Stimulated activated CD8-positive, alpha-beta memory T cell treated with anti-CD3 and anti-CD28 coated beads, Interleukin-15, amount 100 ng/mL, for 4 hours (primary cell): Measurements from ENCODE around the gene HOXA4.

Experiments used
- DNase-seq, 2 donors: peaks; one replicate each; pipeline ENCODE4 v3.0.0-alpha.2; 2020; ENCODE audit warnings: low read depth in 2 of 2

Gene HOXA4

GRCh38 chr7:27169658-27170425 lies 39.3 kb upstream of the HOXA4 start:
- no peak for DNase-seq

DNA sequence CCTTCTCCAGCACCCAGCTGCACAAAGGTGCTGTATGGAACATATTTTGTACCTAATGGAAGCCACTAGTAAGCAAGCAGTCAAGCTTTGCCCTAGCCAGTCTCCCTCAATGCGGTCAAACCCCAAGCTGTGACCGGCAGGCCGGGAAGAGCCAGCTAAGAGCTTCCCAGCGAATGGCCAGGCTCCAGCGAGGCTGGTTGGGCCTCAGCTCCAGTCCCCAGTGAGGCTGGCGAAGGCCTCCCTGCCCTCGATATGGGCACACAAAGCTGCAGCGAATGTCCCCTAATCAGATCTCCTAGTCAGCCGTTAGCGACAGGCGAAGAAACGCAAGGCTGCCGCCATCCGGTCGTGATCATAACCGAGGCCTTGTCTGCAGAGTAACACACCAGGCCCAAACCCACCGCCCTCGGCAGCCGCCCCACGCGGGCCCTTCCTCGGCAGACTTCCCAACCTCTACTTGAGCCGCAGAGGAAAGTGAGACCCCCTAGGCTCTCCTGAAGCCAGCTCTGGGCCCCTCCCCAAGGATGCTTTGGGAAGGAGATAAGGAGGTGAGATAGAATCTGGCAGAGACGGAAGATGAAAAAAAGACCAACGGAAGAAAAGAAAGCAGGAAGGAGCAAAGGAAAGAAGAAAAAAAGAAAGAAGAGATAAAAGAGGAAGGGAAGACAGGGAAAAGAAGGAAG lies 37.8 kb upstream of the HOXA4 start:
- DNase-seq: no peak

GRCh38 chr7:27167916-27168264 lies 37.3 kb upstream of the HOXA4 start:
- DNase-seq: no peak

GRCh38 chr7:27166531-27167505 lies 36.3 kb upstream of the HOXA4 start:
- no peak for DNase-seq

DNA sequence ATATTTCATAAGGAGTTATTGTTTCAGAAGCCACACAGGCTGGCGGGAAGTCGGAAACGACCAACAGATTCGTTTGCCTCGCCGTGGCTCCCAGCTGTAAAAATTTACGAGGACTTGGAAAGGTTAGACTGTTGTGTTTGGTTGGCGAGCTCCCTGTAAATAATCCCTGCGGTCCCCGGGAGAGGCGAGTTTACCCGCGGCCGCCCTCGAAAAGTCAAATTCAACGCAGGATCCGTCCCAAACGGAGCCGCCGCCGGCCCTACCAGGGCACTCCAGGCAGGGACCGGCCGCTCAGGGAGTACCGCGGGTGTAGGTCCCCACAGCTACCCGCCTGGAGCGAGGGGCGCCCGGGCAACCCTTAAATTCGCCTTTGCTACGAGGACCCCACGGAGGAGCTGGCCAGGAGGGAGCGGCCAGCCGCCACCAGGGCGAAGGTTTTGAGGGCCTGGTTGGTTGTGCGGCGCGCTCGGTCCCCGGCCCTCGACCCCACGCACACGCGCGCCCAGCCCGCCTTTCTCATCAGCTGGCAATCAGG lies 35.5 kb upstream of the HOXA4 start:
- no peak for DNase-seq

DNA sequence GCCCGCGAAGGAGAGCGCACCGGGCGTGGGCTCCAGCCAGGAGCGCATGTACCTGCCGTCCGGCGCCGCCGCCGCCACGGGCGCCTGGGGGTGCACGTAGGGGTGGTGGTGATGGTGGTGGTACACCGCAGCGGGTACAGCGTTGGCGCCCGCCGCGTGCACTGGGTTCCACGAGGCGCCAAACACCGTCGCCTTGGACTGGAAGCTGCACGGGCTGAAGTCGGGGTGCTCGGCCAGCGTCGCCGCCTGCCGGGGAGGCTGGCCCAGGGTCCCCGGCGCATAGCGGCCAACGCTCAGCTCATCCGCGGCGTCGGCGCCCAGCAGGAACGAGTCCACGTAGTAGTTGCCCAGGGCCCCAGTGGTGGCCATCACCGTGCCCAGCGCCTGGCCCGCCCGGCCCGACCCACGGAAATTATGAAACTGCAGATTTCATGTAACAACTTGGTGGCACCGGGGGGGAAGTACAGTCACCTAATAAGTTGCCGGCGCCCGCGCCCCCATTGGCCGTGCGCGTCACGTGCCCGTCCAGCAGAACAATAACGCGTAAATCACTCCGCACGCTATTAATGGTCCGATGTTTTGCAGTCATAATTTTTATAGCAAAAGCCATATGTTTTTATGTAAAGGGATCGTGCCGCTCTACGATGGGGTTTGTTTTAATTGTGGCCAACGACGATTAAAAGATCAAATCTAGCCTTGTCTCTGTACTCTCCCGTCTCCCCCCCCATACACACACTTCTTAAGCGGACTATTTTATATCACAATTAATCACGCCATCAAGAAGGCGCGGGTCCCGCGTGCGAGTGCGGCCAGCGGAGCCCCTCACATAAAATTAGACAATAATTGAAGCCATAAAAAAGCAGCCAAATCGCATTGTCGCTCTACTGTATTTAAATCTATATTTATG lies 34.8 kb upstream of the HOXA4 start, which contains the start of gene HOXA9:
Gene HOXA9, minus strand, starts transcription at position 449 of the 907 bp plus-strand sequence. Its CDS starts 80 bp downstream, at position 369.
- DNase-seq: no peak

GRCh38 chr7:27164367-27165088 lies 34.0 kb upstream of the HOXA4 start:
- DNase-seq: no peak

- DNase-seq: no peak
Observed at GRCh38 chr7:27164045-27164366, 33.4 kb upstream of the HOXA4 start.

DNA sequence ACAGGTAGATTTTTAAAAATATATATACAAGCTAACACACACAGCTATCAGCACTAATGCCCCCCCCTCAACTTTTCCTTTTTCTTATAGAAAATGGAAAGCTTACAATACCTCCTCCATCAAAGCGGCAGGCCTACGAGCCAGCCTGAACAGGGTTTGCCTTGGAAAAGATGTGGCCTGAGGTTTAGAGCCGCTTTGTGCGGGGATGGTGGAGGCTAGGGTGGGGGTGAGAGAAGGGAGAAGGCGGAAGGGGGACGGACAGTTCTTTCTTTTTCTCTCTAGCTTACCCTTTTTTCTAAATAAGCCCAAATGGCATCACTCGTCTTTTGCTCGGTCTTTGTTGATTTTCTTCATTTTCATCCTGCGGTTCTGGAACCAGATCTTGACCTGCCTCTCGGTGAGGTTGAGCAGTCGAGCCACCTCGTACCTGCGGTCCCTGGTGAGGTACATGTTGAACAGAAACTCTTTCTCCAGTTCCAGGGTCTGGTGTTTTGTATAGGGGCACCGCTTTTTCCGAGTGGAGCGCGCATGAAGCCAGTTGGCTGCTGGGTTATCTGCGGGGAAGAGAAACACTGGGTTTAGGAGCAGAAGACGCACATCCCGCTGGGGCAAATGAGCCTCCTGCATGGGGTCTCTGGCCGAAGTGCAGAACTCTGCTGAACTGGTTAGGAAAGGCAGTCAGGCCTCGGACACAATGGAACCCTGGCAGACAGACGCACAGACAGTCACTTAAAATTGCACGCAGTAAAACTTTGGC lies 32.9 kb upstream of the HOXA4 start:
- DNase-seq: no peak

DNA sequence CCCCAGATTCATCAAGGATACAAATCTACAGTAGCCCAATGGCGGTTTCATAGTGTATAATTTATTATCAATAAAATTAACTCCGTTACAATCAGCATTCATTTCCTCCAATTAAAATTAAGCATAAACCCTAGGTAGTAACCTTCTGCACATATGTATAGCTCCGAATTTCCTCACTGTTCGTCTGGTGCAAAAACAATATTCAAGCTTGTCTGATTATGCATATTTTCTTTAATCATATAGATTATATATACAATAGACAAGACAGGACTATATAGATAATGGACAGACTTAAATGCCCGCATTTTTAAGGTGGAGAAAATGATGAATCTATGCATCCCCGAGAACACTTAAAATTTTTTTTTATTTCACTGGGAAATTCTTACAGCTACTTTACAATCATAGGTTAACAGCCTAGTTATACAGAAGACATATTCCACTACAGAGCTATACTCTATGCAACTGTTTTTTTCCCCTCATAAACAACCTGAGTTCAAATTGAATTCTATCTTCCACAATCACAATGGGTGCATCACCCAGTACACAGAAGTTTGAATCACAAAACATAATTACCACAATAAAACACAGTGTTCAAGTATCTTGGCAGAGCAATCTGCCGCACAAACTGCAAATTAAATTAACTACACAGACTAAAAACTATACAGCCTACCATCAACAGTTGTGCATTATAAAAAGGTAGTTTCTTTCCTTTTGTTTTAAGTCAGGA lies 32.2 kb upstream of the HOXA4 start:
- DNase-seq: no peak

DNA sequence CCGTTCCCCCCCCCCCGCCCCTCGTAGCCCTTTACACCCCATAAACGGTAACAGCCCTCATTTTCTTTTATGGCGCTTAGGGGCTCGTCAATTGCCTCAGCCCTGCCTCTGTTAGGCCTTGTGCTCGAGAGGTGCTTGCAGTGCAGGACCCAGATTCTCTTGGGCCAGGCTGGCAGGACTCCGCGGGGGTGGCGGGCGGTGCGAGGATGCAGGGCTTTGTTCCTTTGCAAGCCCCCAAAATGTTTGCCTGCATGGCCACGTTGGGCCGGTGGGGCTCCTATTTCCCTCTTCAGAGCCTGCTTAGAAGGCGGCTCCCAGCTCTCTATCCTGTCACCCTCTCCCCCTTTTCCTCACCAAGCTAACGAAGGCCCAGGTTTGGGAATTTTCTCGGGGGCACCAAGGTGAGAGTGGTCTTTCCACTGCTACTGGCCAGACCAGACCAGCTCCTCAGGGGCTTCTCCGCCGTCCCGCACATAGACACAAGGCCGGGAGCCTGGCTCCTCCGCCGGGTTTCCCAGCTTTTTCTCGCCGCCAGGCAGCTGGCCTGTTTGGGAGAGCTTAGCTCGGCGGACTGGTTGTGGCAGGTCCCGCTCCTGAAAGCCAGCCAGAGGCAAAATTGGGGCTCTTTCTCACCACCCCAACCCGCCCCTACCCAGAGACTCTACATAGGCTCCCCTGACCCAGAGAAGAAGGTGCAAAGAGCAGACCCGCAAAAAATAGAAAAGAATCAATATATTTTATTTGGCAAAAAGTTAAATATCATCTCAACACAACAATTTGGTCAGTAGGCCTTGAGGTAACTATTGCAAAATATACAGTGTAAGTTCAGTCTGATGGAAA lies 31.4 kb upstream of the HOXA4 start:
- no peak for DNase-seq

DNA sequence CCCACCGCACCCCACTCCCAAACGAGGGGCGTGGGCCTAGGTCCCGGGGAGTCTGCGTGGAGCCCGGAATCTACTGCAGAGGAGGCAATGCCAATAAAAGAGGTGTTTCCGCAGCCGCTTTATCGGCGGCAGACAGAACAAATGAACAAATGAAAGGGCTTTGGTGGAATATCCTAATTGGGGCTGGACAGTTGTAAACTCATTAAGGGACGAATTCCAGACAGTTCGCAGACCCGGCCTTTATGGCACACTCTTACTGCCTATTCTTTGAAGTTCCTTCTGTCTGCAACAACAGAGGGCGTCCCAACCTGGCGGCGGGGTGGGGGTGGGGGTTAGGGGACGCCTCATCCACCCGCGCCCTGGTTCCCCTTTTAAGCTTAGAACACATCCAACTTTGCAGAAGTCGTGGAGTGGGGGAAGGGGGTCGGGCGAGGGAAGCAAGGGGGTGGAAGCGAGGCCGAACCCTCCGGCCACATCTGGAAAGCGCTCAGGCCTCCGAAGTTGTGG lies 30.7 kb upstream of the HOXA4 start:
- DNase-seq: no peak

- DNase-seq: peak; percentile 63 to 76
Observed at GRCh38 chr7:27160546-27161213, 30.1 kb upstream of the HOXA4 start.

- no peak for DNase-seq
Observed at GRCh38 chr7:27160145-27160545, 29.6 kb upstream of the HOXA4 start.

DNA sequence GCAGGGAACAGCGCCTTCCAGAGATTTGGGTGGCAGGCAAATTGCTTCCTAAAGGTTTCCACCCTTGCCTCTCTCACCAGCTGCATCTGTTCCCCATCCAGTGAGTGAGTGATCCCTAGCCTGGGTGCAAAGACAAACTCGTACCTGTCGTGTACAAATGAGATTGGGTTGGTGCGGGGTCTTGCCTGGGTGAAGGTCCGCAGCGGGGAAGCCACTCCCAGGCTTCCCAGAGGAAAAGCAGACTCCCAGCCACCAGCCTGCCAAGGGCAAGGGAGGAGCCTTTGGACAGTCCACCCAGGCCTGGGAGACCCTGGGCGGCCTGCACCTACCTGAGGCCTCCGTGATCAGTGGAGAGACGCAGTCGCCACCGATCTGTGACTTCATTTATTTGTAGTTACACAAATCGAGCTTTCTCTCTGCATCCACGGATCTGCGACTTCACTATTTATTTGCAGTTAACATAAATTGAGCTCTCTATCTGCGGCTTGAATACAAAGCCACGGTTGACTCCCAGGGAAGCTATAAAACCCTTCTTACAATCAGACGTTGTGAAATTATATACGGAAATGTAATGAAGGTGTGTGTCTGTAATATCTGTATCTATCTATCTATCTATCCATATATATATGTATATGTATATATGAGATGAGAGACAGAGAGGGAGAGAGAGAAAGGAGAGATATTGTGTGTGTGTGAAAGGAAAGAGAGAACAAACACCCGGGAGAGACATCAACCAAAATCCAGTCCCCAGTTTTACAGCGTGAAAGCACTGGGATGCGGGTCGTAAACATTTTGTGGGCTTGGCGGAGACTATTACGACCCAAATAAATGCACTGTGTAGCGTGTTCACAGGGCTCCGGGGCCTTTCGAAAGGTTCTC lies 28.9 kb upstream of the HOXA4 start:
- no peak for DNase-seq
